ENCODE measurements around the gene MYRFL.

- TF ChIP-seq, protein P1, sequence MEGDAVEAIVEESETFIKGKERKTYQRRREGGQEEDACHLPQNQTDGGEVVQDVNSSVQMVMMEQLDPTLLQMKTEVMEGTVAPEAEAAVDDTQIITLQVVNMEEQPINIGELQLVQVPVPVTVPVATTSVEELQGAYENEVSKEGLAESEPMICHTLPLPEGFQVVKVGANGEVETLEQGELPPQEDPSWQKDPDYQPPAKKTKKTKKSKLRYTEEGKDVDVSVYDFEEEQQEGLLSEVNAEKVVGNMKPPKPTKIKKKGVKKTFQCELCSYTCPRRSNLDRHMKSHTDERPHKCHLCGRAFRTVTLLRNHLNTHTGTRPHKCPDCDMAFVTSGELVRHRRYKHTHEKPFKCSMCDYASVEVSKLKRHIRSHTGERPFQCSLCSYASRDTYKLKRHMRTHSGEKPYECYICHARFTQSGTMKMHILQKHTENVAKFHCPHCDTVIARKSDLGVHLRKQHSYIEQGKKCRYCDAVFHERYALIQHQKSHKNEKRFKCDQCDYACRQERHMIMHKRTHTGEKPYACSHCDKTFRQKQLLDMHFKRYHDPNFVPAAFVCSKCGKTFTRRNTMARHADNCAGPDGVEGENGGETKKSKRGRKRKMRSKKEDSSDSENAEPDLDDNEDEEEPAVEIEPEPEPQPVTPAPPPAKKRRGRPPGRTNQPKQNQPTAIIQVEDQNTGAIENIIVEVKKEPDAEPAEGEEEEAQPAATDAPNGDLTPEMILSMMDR (IDR thresholded peaks at IDR 0.05): no peak
- TF ChIP-seq POLR2A (IDR thresholded peaks at IDR 0.05): no peak
Observed at GRCh38 chr12:69843608-69844007, 18.6 kb downstream of the MYRFL start.

All from lower leg skin (tissue), 3 donors.